ENCODE data around the gene SLC38A3.
"Not testable (repeated sequence)": the region's sequence is repeated elsewhere in the genome, so short reads cannot be mapped to it uniquely, and the experiment has no call there.

Gene SLC38A3

DNA sequence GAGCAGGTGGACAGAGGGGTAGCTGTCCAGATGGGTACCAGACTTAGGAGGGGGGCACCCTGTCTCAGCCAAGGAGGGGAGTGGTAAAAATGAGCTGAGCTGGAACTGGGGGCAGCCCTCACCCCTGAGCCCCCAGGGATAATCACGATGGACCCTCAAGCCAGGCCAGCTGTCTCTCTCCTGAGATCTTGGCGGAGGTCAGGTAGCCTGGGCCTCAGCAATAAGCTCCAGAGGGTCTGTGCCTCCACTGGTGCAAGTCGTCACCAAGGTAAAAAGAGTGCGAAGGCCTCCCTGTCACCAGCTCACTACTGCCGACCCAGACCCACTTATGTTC, 5.1 kb downstream of the SLC38A3 start:
- FAIRE-seq (no peak), DNase-seq (ENCODE audit: low spot score) (no peak)

DNA sequence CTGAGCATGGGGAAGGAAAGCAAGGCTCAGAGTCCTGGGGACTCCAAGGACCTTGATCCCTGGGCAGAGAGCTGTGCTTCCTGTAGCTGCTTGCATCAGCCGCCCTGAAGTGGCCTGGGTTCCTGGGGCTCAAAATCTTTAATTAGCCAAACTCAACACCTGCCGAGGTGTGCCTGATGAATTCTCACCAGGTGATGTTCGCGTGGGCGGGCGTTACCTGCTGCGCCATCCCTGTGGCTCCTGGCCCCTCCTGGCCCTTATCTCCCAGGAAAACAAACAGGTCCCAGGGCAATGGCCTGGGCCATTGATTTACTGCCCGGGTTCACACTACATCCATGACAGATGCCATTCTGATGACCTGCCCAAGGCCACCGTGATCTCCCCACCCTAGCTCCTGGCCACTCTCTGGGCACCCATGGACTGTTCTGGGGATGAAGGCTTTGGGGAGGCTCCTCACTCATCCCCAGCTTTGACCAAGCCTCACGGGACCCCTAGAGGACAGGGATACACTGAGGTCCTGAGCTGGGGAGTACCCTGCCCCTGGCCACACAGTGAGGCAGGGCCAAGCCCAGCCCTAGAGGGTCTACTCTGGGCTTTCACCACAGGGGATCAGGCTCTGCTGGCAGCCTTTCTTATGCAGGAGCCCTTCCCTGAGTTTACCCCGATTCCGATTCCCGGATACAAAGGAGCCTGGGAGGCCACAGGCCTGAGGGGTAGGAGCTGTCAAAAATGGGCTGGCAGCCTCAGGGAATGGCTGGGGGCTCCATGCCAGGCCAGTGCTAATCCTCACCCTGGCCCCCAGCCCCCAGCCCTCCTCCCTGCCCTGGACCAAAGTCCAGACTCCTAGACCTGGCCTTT, 5.7 kb downstream of the SLC38A3 start:
- DNase-seq (ENCODE audit: low spot score) (no peak), FAIRE-seq (no peak)

- DNase-seq (ENCODE audit: low spot score); FAIRE-seq: not testable (repeated sequence)
These were observed 6.3 kb downstream of the SLC38A3 start for GRCh38 chr3:50211368-50211717.

GRCh38 chr3:50211930-50212329, 6.9 kb downstream of the SLC38A3 start:
- FAIRE-seq (no peak), DNase-seq (ENCODE audit: low spot score) (no peak)

DNA sequence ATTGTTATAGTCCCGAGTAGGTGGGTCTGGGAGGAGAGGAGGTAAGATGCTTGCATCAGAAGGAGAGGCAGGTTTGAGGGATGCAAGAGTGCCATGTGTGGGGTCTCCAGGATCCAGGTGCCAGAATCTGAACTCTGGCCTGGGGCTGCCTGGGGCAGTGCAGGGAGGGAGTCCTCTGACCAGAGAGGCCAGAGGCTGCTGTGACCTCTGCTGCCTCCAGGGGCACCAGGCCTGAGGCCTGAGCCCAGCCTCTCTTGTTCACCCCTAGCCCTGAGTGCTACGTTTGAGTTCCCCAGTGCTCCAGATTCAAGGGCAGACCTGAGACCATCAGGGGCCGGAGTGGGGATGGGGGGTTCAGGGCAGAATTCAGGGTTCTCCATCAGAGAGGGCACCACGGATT, 7.4 kb downstream of the SLC38A3 start:
- DNase-seq (ENCODE audit: low spot score) = no peak
- no peak for FAIRE-seq

- FAIRE-seq (no peak), DNase-seq (ENCODE audit: low spot score) (no peak)
These were observed 7.9 kb downstream of the SLC38A3 start for GRCh38 chr3:50212971-50213370.

DNA sequence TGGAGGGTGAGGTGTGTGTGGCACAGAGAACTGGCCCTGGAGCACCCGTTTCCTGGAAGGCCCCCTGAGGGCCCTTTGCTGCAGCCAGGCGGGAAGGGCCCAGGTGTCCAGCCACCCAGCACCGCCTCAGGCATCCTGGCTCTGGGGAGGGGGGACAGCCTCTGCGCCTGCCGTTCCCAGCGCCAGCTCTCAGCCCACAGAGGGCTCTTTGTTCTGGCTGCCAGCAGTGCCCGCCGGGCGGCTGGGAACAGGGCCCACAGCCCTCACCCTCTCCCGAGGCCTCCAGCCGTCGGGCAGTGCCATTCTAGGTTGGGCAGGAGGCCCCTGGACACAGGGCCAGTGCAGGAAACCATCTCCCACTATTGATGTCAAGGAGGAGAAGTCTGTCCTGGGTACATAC, 8.3 kb downstream of the SLC38A3 start:
- no peak for FAIRE-seq
- DNase-seq (ENCODE audit: low spot score) = no peak

GRCh38 chr3:50214824-50215223, 9.8 kb downstream of the SLC38A3 start:
- DNase-seq (ENCODE audit: low spot score) (no peak), FAIRE-seq (no peak)

- FAIRE-seq = no peak
- DNase-seq (ENCODE audit: low spot score) = no peak
These were observed 10.5 kb downstream of the SLC38A3 start for GRCh38 chr3:50215529-50215928.

- FAIRE-seq = peak; percentile 68
These were observed 12.6 kb downstream of the SLC38A3 start for GRCh38 chr3:50217681-50218080.

DNA sequence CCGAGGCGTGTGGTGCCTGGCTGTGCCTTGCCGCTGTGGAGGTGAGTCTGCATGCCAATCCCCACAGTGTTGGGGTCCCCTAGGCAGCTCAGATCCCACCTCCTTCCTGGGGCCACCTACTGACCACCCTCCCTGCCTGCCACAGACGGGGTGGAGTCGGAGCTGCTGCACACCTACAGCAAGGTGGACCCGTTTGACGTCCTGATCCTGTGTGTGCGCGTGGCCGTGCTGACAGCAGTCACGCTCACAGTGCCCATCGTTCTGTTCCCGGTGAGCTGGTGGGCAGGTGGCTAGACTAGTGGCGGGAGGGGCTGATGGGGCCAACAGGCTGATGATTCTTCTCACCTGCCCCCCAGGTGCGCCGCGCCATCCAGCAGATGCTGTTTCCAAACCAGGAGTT, 13.4 kb downstream of the SLC38A3 start:
- DNase-seq (ENCODE audit: low spot score) (no peak), FAIRE-seq (no peak)

More at GRCh38 chr3:50217681-50218080, 12.6 kb downstream of the SLC38A3 start:
- no peak for DNase-seq (ENCODE audit: low spot score)

- FAIRE-seq (no peak), DNase-seq (ENCODE audit: low spot score) (no peak)
These were observed 14.2 kb downstream of the SLC38A3 start for GRCh38 chr3:50219285-50219684.

DNA sequence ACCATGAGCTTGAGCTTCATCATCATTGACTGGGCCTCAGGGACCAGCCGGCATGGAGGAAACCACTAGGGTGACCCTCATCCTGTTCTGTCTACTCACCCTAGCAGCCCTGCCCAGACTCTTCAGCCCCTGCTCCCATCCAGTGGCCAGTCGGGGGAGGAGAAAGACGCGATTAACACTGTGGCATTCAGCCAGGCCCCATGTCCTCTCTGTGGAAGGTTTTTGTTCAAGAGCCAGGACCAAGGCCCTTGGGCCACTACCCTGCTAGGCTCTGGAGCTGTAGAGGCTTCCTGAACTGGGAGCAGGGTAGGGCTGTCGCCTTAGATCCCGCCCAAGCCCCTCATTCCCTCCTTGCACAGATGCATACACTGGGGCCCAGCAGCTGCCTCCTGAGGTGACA, 15.0 kb downstream of the SLC38A3 start:
- no peak for FAIRE-seq
- no peak for DNase-seq (ENCODE audit: low spot score)

DNA sequence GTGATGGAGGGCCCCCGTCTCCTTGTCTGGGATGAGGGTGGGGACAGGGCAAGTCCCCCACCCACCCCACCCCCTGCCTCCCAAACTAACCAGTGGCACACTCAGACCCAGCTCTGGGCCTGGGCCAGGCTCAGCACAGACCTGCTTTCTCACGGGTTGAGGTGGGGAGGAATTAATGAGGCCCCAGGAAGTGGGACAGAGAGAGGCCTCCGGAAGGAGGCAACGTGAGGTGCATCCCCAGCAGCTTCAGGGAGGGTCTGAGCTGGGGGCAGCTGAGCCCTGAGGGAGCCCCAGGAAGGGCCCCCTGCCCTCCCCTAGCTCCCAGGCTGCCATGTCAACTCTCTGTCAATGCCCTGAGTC, 16.0 kb downstream of the SLC38A3 start:
- DNase-seq (ENCODE audit: low spot score) (no peak), FAIRE-seq (no peak)

GRCh38 chr3:50221411-50222168, 16.5 kb downstream of the SLC38A3 start:
- DNase-seq (ENCODE audit: low spot score) = no peak
- no peak for FAIRE-seq

DNA sequence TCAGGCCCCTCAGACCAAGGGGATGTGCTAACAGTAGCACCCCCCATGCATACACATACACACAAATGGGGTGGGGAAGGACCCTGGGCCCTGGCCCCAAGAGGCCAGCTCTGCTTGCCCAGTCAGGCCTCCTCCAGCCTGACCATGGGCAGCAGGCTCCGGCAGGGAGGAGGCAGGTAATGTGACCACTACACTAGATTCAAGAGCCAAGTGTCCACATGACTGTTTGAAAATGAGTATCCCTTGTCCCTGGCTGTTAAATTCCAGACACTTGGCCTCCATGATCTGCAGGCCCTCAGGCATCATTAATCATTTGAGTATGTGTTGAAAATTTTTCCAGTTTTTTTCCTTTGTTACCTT, 17.1 kb downstream of the SLC38A3 start:
- DNase-seq (ENCODE audit: low spot score) = no peak
- no peak for FAIRE-seq

DNA sequence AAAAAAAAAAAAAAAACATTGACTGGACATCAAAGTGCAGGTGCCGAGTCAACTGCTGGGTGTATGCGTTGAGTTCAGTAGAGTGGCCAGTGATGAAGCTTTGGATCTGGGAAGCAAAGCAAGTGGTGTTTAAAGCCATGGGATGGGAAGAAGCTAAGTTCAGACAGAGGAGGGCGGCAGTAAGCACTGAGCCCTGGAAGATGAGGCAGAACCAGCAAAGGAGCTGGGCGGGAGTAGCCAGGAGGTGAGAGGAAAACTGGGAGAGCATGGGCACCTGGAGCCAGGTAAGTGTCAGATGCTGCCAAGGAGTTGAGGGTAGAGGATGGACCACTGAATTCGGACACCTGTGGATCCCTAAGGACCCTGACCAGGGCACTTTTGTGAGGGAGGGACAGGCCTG, 19.6 kb downstream of the SLC38A3 start:
- FAIRE-seq (no peak), DNase-seq (ENCODE audit: low spot score) (no peak)

DNA sequence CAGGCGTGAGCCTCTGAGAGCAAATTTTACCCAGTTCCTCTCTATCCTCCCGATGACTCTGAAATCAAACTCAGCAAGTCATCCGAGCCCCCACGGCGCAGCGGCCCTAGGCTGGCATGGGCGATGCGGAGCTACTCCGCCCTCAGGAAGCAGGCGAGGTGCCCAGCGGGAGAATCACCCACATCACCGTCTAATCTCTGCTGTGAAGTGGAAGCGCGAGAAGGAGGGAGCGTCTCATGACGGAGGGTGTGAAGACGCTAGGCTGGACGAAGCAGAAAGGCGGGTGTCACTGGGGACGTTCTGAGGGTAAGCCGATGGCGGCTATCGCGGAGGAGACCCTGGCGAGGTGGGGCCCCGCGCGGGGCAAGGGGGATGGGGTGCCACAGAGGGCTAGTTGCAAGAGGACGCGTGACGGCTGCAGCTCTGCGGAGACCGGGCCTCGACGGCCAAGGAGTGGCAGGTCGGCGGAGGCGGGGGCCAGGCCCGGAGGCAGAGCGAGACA, 21.9 kb downstream of the SLC38A3 start:
- DNase-seq (ENCODE audit: low spot score) (peak; percentile 48), FAIRE-seq (no peak)

DNA sequence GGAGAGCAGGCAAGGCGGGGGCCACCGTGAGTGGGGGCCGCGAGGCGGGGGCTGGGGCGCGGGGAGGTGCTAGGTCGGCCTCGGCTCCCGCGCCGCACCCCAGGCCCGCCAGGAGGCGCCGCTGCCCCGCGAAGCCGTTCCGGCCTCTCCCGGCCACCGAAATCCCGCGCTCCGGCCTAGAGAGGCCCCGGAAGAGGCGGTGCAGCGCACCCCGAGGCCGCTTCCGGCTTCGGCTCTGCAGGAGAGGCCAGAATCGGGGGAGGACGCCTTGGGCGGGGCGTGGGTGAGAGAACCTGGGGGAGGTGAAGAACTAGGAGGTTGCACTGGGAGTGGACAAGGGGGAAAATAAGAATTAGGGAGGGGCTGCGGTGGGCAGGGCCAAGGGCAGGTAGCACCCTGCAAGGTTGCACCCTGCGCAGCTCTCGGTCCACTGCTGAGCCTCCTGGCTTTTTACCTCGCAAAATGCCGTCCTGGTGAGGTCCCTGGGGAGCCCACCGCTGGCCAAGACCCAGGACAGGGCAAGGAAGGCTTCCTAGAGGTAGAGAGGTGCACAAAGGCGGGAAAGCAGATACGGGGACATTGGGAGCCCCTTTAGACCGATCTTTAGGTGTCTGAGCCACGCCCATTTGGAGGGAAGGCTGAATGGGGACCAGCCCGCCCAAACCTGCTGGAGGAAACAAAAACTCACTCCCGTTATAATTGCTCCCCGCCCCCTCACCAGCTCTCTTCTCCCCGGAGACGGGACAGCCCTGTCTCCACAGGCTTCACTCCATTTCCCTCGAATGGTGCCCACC, 22.5 kb downstream of the SLC38A3 start:
- FAIRE-seq (no peak), DNase-seq (ENCODE audit: low spot score) (peak; percentile 97)

GRCh38 chr3:50228184-50228763, 23.2 kb downstream of the SLC38A3 start:
- not testable (repeated sequence) for FAIRE-seq

DNA sequence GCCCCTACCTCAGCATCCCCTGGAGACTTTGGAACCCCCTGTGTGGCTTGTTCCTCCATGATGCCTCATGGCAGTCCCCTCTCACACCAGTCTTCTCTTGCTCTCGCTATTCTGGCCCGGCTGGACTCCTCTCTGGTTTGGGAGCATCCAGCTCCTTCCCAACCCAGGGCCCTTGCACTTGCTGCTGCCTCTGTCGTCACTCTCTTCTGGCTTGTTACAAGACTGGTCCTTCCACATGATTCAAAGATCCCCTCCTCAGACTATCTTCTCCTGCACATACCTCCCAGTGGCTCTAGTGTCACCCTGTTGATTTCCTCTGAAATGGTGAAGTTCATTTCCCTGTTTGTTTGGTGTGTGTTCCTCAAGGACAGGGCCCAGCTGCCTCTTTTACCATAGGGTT, 24.4 kb downstream of the SLC38A3 start:
- FAIRE-seq = no peak
- no peak for DNase-seq (ENCODE audit: low spot score)

More at GRCh38 chr3:50228184-50228763, 23.2 kb downstream of the SLC38A3 start:
- DNase-seq (ENCODE audit: low spot score) = not testable (repeated sequence)
